OCI-LY1 (cell line): ENCODE data around the gene CRB3.

Experiments used
- H2AFZ ChIP-seq: fragments of 200-600 bp; sonication (generic), shearing (Covaris generic); 2 replicates; pipeline ENCODE4 v1.6.0; 2014; ENCODE audit warnings: antibody characterized with exemption, mild to moderate bottlenecking, low read length
- H3F3A ChIP-seq: fragments of 200-600 bp; sonication (generic), shearing (Covaris generic); 2 replicates; pipeline ENCODE4 v1.6.0; 2014; ENCODE audit warnings: mild to moderate bottlenecking, antibody characterized with exemption, low read length, moderate library complexity; ENCODE audit not compliant: insufficient read depth
- H3K27ac ChIP-seq: fragments of 200-600 bp; sonication (generic); 2 replicates; pipeline ENCODE4 v1.5.1; 2014; ENCODE audit warnings: low read length, mixed run types, mild to moderate bottlenecking, low read depth; ENCODE audit not compliant: poor library complexity, severe bottlenecking
- H3K27me3 ChIP-seq: fragments of 200-600 bp; sonication (generic); 2 replicates; pipeline ENCODE4 v1.6.0; 2014; ENCODE audit warnings: antibody characterized with exemption, mild to moderate bottlenecking, low read length, moderate library complexity; ENCODE audit not compliant: insufficient read depth
- H3K36me3 ChIP-seq: fragments of 200-600 bp; sonication (generic); 2 replicates; pipeline ENCODE4 v1.6.1; 2014; ENCODE audit warnings: mild to moderate bottlenecking, antibody characterized with exemption, low read length, moderate library complexity, mixed read lengths; ENCODE audit not compliant: insufficient read depth
- H3K4me1 ChIP-seq: fragments of 200-600 bp; sonication (generic); 2 replicates; pipeline ENCODE4 v1.5.1; 2014; ENCODE audit warnings: mild to moderate bottlenecking, low read length, moderate library complexity; ENCODE audit not compliant: insufficient read depth, severe bottlenecking
- H3K4me2 ChIP-seq: fragments of 200-600 bp; sonication (generic), shearing (Covaris generic); 2 replicates; pipeline ENCODE4 v1.6.1; 2014; ENCODE audit warnings: low read length
- H3K4me3 ChIP-seq: fragments of 200-600 bp; sonication (generic); 2 replicates; pipeline ENCODE4 v1.5.1; 2014; ENCODE audit warnings: low read length, low read depth, mild to moderate bottlenecking, mixed read lengths; ENCODE audit not compliant: poor library complexity, severe bottlenecking
- H3K79me2 ChIP-seq: fragments of 200-600 bp; shearing (Covaris generic); 2 replicates; pipeline ENCODE4 v1.6.1; 2016; ENCODE audit warnings: mixed run types, low read length, mixed read lengths; ENCODE audit not compliant: insufficient read depth
- H3K9ac ChIP-seq: fragments of 200-600 bp; sonication (generic), shearing (Covaris generic); 2 replicates; pipeline ENCODE4 v1.6.1; 2014; ENCODE audit warnings: mild to moderate bottlenecking, low read length, mixed read lengths
- H3K9me2 ChIP-seq: fragments of 200-600 bp; sonication (generic), shearing (Covaris generic); 2 replicates; pipeline ENCODE4 v1.6.1; 2014; ENCODE audit warnings: low read depth, mild to moderate bottlenecking, low read length, mixed read lengths
- H3K9me3 ChIP-seq: fragments of 200-600 bp; shearing (Covaris generic); 2 replicates; pipeline ENCODE4 v1.6.1; 2014; ENCODE audit warnings: low read length, mixed read lengths
- H4K20me1 ChIP-seq: fragments of 200-600 bp; sonication (generic), shearing (Covaris generic); 2 replicates; pipeline ENCODE4 v1.6.0; 2016; ENCODE audit warnings: mild to moderate bottlenecking, low read length; ENCODE audit not compliant: insufficient read depth
- EZH2 ChIP-seq: fragments of 200-600 bp; sonication (generic), shearing (Covaris generic); IDR thresholded peaks from 2 replicates; pipeline ENCODE4 v1.8.0; 2017; ENCODE audit warnings: borderline replicate concordance, mixed run types, mild to moderate bottlenecking, antibody characterized with exemption, low read length, moderate library complexity, mixed read lengths
- TF ChIP-seq, protein P1 (sequence below): fragments of 200-600 bp; sonication (generic), shearing (Covaris generic); IDR thresholded peaks from 2 replicates; pipeline ENCODE4 v1.5.1; 2017; ENCODE audit warnings: mild to moderate bottlenecking, antibody characterized with exemption, low read length, moderate library complexity, mixed read lengths

CRB3 gene

DNA sequence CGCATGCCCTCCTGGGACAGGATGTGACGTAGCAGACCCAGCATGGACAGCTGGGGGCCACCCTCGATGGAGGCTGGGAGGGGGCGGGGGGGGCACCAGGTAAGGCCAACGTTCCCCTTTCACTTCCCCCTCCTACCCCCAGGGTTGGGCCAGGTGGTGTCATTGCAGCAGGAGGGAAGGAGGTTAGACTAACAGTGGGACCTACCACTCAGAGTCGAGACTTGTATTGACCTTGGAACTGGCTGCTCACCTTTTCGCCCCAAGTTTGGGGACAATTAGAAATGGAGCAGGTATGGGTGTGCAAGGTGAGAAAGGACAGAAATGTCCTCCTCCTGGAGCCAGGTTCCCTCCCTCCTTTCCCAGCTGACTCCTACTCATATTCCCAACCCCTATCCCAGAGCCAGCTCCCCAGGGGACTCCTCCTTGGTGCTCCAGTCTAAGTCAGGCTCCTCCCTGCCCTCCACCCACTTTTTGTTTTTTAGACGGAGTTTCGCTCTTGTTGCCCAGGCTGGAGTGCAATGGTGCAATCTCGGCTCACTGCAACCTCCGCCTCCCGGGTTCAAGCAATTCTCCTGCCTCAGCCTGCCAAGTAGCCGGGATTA, 21.9 kb upstream of the CRB3 start:
- Histone ChIP-seq H3F3A (no peaks in the 10 kb centered on the region), H3K36me3 (peaks cover 19% of the 10 kb centered on the region), H3K4me3 (no peak overlapping the region), H3K27me3 (no peaks in the 10 kb centered on the region), H3K9ac (no peak overlapping the region), H2AFZ (no peak overlapping the region), H3K4me1 (no peaks in the 10 kb centered on the region), H3K9me2 (no peaks in the 10 kb centered on the region), H3K27ac (no peak overlapping the region), H3K4me2 (no peak overlapping the region), H3K79me2 (no peaks in the 10 kb centered on the region), H3K9me3 (no peaks in the 10 kb centered on the region), H4K20me1 (no peaks in the 10 kb centered on the region)
- TF ChIP-seq, protein P1, sequence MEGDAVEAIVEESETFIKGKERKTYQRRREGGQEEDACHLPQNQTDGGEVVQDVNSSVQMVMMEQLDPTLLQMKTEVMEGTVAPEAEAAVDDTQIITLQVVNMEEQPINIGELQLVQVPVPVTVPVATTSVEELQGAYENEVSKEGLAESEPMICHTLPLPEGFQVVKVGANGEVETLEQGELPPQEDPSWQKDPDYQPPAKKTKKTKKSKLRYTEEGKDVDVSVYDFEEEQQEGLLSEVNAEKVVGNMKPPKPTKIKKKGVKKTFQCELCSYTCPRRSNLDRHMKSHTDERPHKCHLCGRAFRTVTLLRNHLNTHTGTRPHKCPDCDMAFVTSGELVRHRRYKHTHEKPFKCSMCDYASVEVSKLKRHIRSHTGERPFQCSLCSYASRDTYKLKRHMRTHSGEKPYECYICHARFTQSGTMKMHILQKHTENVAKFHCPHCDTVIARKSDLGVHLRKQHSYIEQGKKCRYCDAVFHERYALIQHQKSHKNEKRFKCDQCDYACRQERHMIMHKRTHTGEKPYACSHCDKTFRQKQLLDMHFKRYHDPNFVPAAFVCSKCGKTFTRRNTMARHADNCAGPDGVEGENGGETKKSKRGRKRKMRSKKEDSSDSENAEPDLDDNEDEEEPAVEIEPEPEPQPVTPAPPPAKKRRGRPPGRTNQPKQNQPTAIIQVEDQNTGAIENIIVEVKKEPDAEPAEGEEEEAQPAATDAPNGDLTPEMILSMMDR = no peak
- TF ChIP-seq EZH2 = no peak

DNA sequence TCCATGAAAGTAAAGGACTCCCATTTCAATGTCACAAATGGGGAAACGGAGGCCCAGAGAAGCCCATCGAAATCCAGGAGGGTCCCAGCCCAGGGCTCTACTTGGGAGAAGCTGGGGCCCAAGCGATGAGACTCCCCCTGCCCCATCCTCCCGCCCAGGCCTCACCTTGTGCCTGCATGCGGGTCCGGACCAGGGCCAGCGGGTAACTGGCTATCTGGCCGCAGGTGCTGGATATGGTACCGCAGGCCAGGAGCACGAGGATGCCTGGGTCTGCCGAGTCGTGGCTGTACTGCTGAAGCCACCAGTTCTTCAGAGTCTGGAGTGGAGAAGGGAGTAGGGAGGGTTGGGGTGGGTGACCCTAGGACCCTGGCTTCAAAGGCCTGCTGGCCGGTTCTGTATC, 20.1 kb upstream of the CRB3 start:
- no peaks in the 10 kb centered on the region for H3K9me2 ChIP-seq
- H3K36me3 ChIP-seq = peaks cover 22% of the 10 kb centered on the region
- H3K27me3 ChIP-seq = no peaks in the 10 kb centered on the region
- no peak overlapping the region for H2AFZ ChIP-seq
- no peaks in the 10 kb centered on the region for H3K9me3 ChIP-seq
- H4K20me1 ChIP-seq = no peaks in the 10 kb centered on the region
- no peaks in the 10 kb centered on the region for H3K79me2 ChIP-seq
- TF ChIP-seq EZH2 = no peak
- TF ChIP-seq, protein P1 = no peak
- H3K4me1 ChIP-seq = no peaks in the 10 kb centered on the region
- H3K9ac ChIP-seq = no peak overlapping the region
- no peak overlapping the region for H3K4me2 ChIP-seq
- H3K27ac ChIP-seq = no peak overlapping the region
- H3K4me3 ChIP-seq = no peak overlapping the region
- no peaks in the 10 kb centered on the region for H3F3A ChIP-seq

DNA sequence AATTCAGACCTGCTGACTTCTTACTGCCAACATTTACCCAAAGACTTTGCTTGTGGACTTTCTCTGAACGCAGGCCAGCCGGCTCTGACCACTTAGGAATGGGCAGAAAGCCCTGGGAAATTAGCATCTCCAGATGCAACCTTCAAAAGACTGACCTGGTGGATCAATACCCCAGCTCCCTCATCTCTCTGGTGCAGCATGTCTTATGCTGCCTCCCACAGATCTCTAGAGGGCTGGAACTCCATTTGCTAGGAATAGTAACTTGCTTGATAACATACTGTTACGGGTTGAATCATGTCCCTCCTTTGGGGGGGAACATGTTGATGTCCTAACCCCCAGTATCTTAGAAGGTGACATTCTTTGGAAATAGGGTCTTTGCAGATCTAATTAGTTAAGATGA, 17.6 kb upstream of the CRB3 start:
- Histone ChIP-seq H3K27ac (no peak overlapping the region), H3K9me3 (no peaks in the 10 kb centered on the region), H3K79me2 (no peaks in the 10 kb centered on the region), H3K4me2 (no peak overlapping the region), H3K9ac (no peak overlapping the region), H3K4me3 (no peak overlapping the region), H3K9me2 (no peaks in the 10 kb centered on the region), H2AFZ (no peak overlapping the region), H3K36me3 (peaks cover 31% of the 10 kb centered on the region), H3K27me3 (no peaks in the 10 kb centered on the region), H3K4me1 (no peaks in the 10 kb centered on the region), H3F3A (no peaks in the 10 kb centered on the region), H4K20me1 (no peaks in the 10 kb centered on the region)
- TF ChIP-seq EZH2 = no peak
- TF ChIP-seq, protein P1 = no peak
